Lung (tissue), 12 donors: ENCODE measurements around the gene DEAF1. TPM values are rescaled to one million over a fixed set of nuclear protein-coding genes. Genes with fewer than 3 reads are reported as not detected.
"Not testable (repeated sequence)": the region's sequence is repeated elsewhere in the genome, so short reads cannot be mapped to it uniquely, and the experiment has no call there.

Source experiments
- ATAC-seq: fragments of 200-7000 bp; cut with Tn5 transposase; one replicate; pipeline ENCODE4 v1.9.1; 2020; ENCODE audit warnings: moderate number of reproducible peaks; ENCODE audit not compliant: insufficient read depth, low FRiP score
- DNase-seq, 3 donors: peaks; one replicate each; pipeline ENCODE4 v3.0.0-alpha.2; 2013 to 2017
- H3K27ac ChIP-seq, 2 donors: one replicate each; pipeline ENCODE4 v1.5.1; 2013; ENCODE audit warnings: mild to moderate bottlenecking in 2 of 2, moderate library complexity in 2 of 2, control low read depth in 1 of 2, inconsistent platforms in 1 of 2, low read depth in 1 of 2, low read length in 1 of 2
- H3K27me3 ChIP-seq, 3 donors: one replicate each; pipeline ENCODE4 v1.5.1; 2013; ENCODE audit warnings: low read length in 2 of 3; ENCODE audit not compliant: control insufficient read depth in 3 of 3, insufficient read depth in 3 of 3
- H3K36me3 ChIP-seq, 4 donors: one replicate each; pipeline ENCODE4 v1.5.1; 2013; ENCODE audit warnings: low read length in 4 of 4, mild to moderate bottlenecking in 1 of 4, moderate library complexity in 1 of 4; ENCODE audit not compliant: control insufficient read depth in 4 of 4, insufficient read depth in 4 of 4
- H3K4me1 ChIP-seq, 5 donors: one replicate each; pipeline ENCODE4 v1.5.1; 2013; ENCODE audit warnings: low read length in 5 of 5, mild to moderate bottlenecking in 2 of 5, moderate library complexity in 1 of 5; ENCODE audit not compliant: control insufficient read depth in 5 of 5, insufficient read depth in 5 of 5
- H3K4me3 ChIP-seq: one replicate; pipeline ENCODE4 v1.5.1; 2013; ENCODE audit warnings: mild to moderate bottlenecking, control low read depth, moderate library complexity
- H3K9ac ChIP-seq, 2 donors: one replicate each; pipeline ENCODE4 v1.5.1; 2013; ENCODE audit warnings: low read length in 2 of 2, control low read depth in 1 of 2; ENCODE audit not compliant: insufficient read depth in 1 of 2
- H3K9me3 ChIP-seq, 4 donors: one replicate each; pipeline ENCODE4 v1.5.1; 2013; ENCODE audit warnings: low read length in 3 of 4, mild to moderate bottlenecking in 1 of 4, moderate library complexity in 1 of 4; ENCODE audit not compliant: control insufficient read depth in 4 of 4, insufficient read depth in 3 of 4
- WGBS, 2 donors: extraction: QIAGEN DNeasy Blood & Tissue Kit; methylation state at CpG; one replicate each; pipeline ENCODE4 v1.1.7; 2013; 5-methylcytosine and 5-hydroxymethylcytosine counted together
- polyA plus RNA-seq, 2 donors: library from polyadenylated mRNA; stranded (reverse); fragments of 200-250 nt; gene quantifications; one replicate each; pipeline ENCODE4 v1.2.1, GENCODE V29; 2013
- total RNA-seq, 2 donors: library from RNA; depleted of rRNA in 1 of 2; stranded (reverse); fragments of >200 nt in 1 of 2; gene quantifications; one replicate each; pipeline ENCODE4 v1.2.1, GENCODE V29; 2014 to 2021
- TF ChIP-seq, protein P1 (sequence below): IDR thresholded peaks from 2 replicates; pipeline ENCODE4 v1.5.1; 2012; ENCODE audit warnings: mild to moderate bottlenecking; ENCODE audit errors: control extremely low read depth, extremely low read depth
- donor health status: control.
- donor health status: control.
- donor health status: Bipolar disorder and iron deficiency.
- donor health status: healthy.
- donor health status: DM: yes; HTN: yes; CAD: no.

The DEAF1 gene
- total and polyA plus RNA-seq, 4 donors: 18.5 to 33.1 (median 22.3) TPM

DNA sequence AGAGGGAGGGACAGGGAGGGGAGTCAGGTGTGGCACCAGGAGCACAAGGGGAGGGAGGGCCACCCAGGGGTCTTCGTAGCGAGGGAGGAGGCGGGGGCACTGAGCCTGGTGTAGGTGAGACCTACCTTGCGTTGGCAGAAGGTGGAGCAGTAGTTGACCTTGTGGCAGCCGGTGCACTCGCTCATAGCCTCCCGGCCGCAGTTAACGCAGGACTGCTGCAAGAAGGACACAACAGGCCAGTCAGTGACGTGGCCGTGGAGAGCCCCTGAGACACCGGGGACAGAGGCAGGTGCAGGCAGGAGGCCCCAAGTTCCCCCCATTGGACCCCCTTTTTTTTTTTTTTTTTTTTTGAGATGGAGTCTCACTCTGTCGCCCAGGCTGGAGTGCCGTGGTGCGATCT is 41.2 kb downstream of the DEAF1 start:
- H3K36me3 ChIP-seq: peaks cover 0 to 25% (median 0%) of the 10 kb centered on the region in 4 donors
- TF ChIP-seq, protein P1, sequence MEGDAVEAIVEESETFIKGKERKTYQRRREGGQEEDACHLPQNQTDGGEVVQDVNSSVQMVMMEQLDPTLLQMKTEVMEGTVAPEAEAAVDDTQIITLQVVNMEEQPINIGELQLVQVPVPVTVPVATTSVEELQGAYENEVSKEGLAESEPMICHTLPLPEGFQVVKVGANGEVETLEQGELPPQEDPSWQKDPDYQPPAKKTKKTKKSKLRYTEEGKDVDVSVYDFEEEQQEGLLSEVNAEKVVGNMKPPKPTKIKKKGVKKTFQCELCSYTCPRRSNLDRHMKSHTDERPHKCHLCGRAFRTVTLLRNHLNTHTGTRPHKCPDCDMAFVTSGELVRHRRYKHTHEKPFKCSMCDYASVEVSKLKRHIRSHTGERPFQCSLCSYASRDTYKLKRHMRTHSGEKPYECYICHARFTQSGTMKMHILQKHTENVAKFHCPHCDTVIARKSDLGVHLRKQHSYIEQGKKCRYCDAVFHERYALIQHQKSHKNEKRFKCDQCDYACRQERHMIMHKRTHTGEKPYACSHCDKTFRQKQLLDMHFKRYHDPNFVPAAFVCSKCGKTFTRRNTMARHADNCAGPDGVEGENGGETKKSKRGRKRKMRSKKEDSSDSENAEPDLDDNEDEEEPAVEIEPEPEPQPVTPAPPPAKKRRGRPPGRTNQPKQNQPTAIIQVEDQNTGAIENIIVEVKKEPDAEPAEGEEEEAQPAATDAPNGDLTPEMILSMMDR: no peak
- peaks cover 0 to 2% (median 0%) of the 10 kb centered on the region in 5 donors for H3K4me1 ChIP-seq
- H3K27me3 ChIP-seq: no peaks in the 10 kb centered on the region
- H3K27ac ChIP-seq: no peak overlapping the region
- DNase-seq: no peak
- ATAC-seq: no peak
- peaks cover 0 to 4% (median 0%) of the 10 kb centered on the region in 4 donors for H3K9me3 ChIP-seq
- H3K4me3 ChIP-seq: no peak overlapping the region
- 93 to 96% methylated on average over 15 of the region's 15 CpGs for WGBS, 2 donors
- no peak overlapping the region for H3K9ac ChIP-seq

DNA sequence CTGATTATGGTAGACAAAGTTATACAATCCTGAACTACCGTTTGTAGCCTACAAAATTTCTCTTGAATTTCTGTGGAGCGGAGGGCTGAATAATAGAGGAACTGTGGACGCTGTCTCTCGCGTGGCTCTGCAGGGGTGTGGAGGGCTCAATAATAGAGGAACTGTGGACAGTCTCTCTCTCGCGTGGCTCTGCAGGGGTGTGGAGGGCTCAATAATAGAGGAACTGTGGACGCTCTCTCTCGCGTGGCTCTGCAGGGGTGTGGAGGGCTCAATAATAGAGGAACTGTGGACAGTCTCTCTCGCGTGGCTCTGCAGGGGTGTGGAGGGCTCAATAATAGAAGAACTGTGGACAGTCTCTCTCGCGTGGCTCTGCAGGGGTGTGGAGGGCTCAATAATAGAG is 41.9 kb downstream of the DEAF1 start:
- not testable (repeated sequence) for H3K9ac ChIP-seq, DNase-seq, H3K27me3 ChIP-seq, ATAC-seq, H3K4me3 ChIP-seq, H3K9me3 ChIP-seq, H3K4me1 ChIP-seq, H3K27ac ChIP-seq
- H3K36me3 ChIP-seq: peaks cover 0 to 22% (median 1%) of the 10 kb centered on the region in 4 donors
- WGBS, 2 donors: 68 to 77% methylated on average over 14 of the region's 14 CpGs

DNA sequence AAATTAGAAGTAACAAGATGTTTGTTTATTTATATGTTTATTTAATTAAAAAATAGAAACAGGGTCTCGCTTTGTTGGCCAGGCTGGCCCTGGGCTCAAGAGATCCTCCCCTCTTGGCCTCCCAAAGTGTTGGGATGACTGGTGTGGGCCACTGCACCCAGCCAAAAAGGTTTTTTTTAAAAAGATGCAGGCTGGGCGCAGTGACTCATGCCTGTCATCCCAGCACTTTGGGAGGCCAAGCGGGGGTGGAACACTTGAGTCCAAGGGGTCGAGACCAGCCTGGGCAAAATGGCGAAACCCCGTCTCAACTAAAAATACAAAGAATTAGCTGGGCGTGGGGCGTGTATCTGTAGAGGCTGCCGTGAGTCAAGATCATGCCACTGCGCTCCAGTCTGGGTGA is 44.5 kb downstream of the DEAF1 start:
- TF ChIP-seq, protein P1: no peak

DNA sequence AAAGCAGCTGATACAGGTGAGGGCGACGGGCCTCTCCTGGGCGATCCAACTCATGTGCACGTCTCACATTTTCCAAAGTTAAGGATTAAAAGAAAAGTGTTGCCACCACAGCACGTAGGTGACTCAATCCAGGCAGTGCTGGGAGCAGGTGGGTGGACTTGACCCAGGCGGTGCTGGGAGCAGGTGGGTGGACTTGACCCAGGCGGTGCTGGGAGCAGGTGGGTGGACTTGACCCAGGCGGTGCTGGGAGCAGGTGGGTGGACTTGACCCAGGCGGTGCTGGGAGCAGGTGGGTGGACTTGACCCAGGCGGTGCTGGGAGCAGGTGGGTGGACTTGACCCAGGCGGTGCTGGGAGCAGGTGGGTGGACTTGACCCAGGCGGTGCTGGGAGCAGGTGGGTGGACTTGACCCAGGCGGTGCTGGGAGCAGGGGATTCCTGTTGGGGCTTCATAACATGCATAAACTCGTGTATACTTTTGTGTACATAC is 47.3 kb downstream of the DEAF1 start:
- not testable (repeated sequence) for H3K27me3 ChIP-seq, H3K4me1 ChIP-seq, H3K9me3 ChIP-seq, ATAC-seq, H3K9ac ChIP-seq, DNase-seq, H3K4me3 ChIP-seq, H3K27ac ChIP-seq
- peaks cover 0 to 26% (median 1%) of the 10 kb centered on the region in 4 donors for H3K36me3 ChIP-seq
- WGBS, 2 donors: 91 to 93% methylated on average over 9 to 10 of the region's 14 CpGs

More for the DNA sequence above, 44.5 kb downstream of the DEAF1 start:
- H3K27ac ChIP-seq: no peak overlapping the region
- ATAC-seq (no peak), DNase-seq (no peak)
- no peak overlapping the region for H3K4me3 ChIP-seq
- H3K4me1 ChIP-seq: peaks cover 0 to 2% (median 0%) of the 10 kb centered on the region in 5 donors
- H3K36me3 ChIP-seq: peaks cover 0 to 18% (median 1%) of the 10 kb centered on the region in 4 donors
- H3K27me3 ChIP-seq: no peaks in the 10 kb centered on the region
- no peak overlapping the region for H3K9ac ChIP-seq
- WGBS, 2 donors: 96 to 97% methylated on average over 10 of the region's 10 CpGs
- H3K9me3 ChIP-seq: peaks cover 0 to 4% (median 0%) of the 10 kb centered on the region in 4 donors
